GM18867 (cell line): ENCODE results near the gene EMX2.

ENCODE experiments used
- ATAC-seq: cut with Tn5 transposase; IDR thresholded peaks from one replicate; pipeline ENCODE4 v1.9.1; 2021; ENCODE audit warnings: mild to moderate bottlenecking, moderate library complexity; ENCODE audit not compliant: unreplicated experiment

EMX2 gene

DNA sequence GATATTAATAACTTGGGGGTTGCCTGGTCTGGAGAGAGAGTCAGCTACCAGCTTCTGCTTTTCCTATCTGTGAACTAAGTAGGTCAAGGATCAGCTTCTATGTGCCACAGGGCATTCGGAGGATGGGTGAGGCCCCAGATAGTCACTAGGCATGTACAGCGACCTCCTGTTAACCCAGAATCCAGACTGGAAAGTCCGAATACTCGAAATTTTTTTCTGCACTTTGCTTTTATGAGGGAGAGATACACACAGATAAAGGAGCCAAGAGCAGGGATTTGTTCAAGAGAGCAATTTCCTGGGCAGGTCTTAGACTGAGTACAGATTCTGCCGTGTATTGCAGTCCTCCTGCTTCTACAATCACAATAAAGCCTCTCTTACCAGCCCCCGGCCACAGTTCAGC is 54.2 kb downstream of the EMX2 start:
- no peak for ATAC-seq

DNA sequence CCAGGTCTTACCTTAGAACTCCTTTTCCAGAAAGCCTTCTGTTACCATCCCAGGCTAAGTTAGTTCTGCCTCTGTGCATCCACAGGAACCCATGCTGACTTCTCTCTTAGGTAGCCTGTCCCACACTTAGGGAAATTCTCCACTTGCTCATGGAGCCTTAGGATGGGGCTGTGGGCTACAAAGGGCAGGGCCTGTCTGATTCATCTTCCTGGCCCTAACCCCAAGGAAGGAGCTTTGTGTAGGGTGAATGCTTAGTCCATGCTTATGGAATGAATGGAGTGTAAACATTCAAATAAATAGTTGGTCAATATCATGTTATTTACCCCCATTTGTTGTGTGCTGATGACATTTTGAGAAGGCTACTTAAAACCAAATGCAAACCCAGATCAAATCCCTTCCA is 54.7 kb downstream of the EMX2 start:
- ATAC-seq: no peak
